NCI-H1105 treated with DMSO at 0.1 percent for 48 hours (cell line): ENCODE data around the gene OSBPL1A.

Experiments used
- DNase-seq: peaks from one replicate; lab custom pipeline; 2025; lab: John Stamatoyannopoulos, UW

Gene OSBPL1A

DNA sequence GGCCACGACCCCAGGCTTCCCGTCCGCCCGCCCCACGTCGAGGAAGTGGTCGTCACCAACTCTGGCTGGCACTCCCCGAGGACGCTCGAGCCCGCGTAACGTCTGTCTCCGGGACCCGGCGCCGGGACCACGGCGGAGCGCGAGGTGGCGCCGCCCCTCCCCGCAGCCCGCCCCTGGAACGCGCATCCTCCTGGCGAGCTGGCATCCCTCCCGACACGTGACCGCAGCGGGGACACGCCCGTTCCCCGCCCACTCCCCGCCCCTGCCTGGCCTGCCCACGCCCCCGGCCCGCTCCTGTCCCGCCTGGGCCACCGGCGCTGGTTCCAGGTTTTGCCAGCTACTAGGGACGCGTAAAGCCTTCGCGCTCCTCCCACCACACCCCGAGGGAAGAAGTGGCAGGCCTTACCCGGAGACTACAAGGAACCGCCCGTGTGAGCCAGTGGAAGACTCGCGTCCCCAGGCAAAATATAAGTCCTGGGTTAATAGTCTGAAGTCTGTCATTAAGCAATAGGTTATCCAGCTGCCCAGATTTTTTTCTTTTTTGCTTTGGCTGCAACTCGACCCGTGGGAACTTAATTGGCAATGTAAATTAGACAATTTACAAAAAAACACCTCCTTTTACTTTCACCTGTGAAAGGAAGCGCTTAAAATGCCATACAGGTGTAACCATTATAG, at the start of gene OSBPL1A:
TSS of gene OSBPL1A (minus strand) at position 131 of the 675 bp plus-strand sequence. CDS start 20,291 bp downstream, outside the sequence.
- peak; percentile 93 for DNase-seq

GRCh38 chr18:24446953-24447538, 49.4 kb upstream of the OSBPL1A start:
- no peak for DNase-seq

DNA sequence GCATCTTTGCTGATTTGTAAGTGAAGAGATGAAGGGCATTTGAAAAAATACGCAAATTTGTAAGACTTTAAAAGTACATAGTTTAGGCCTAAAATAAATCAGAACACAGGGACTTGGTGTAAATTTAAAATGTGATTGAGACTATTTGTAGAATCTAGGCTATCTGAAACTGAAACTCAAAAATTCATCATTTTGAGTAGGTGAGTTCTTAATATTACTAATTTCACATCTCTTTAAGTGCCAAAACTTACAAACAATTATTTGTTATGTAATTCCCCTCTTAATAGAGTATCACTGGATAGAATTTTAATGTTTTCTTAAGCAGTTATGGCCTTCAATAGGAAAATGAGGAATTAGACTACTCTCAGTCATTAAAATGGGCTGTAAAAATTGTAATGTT, 48.8 kb upstream of the OSBPL1A start:
- DNase-seq = no peak

DNA sequence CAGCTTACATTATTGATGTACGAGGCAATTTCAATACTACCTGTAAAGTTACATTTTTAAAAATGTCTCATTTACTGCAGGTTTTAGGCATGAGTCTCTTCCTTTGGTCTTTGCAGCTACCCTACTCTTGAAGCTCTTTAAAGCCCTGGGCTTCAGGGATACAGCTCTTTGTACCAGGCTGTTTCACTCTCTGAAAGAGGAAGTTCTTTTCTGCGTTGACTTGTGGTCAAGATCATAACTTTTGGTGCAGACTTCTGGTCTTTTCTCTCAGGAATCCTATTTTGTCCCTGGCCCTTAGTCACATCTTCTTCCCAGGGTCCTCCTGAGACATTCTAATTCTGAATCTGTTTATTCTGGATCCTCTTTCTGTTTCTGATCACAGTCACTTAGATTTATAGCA, 46.2 kb upstream of the OSBPL1A start:
- DNase-seq = no peak

- no peak for DNase-seq
These were observed 39.3 kb upstream of the OSBPL1A start for GRCh38 chr18:24436939-24437338.

- DNase-seq = no peak
These were observed 35.0 kb upstream of the OSBPL1A start for GRCh38 chr18:24432618-24433017.

GRCh38 chr18:24429188-24429587, 31.6 kb upstream of the OSBPL1A start:
- no peak for DNase-seq

GRCh38 chr18:24428709-24429108, 31.1 kb upstream of the OSBPL1A start:
- no peak for DNase-seq

GRCh38 chr18:24427484-24427883, 29.9 kb upstream of the OSBPL1A start:
- peak; percentile 22 for DNase-seq

DNA sequence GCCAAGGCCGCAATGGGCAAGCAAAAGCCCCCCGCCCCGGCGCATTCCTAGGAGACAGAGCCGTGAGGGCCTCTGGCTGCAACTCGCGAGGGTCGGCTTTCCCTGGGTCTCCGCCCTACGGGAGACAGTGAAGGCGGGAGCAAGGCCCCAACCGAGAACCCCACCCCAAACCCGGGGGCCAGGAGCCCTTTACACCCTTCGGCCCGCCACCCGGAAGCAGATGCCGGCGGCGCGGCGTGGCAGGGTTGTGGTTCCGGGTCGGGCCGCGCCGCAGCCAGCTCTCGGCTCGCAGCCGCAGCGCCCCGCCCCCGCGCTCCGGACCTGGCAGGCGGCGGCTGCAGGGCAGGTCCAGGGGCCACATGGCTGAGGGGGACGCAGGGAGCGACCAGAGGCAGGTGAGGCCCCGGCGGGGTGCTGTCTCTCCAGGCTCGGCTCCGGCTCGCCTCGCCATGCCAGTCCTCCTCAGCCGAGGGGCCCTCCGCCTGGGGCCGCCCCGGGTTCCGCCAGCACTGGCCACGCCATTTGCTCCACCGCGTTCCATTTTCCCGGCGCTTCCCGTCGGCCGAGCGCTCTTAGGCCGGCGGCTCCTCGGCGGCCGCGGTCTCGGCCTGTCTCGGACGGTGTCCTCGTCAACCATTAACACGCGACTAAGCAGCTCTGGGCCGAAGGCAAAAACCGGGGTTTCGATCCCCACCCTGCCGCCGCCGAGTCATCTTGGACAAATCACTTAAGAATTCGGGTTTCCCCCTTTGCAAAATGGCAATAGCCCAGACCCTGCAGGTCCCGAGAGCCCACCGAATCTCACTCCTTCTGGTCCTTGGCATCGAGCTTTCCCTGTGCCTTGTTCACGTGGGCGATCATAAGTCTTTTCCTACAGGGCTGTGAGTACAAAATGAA, 29.0 kb upstream of the OSBPL1A start, which contains the start of gene IMPACT:
TSS of gene IMPACT (plus strand) at position 273 of the 897 bp plus-strand sequence. CDS start at position 360, 87 bp downstream.
- peak; percentile 86 for DNase-seq

- no peak for DNase-seq
These were observed 28.4 kb upstream of the OSBPL1A start for GRCh38 chr18:24426073-24426397.

DNA sequence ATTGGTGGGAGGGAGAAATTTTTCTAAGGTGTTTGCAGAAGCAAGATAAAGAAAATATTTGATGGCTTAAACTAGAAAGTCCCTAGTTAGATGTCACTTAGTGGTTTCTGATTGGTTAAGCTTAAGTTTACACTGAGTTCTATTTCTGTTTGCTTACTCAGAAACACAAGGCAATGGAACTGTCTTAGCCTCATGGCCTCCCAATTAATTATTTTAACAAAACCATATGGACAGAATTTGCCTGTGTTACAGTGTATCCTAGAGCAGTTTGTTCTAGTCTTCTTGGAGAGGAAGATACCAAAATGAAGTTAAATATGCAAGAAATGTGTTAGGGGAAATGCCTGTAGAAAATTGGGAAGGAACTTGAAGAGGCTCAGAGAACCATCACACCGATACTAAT, 24.2 kb upstream of the OSBPL1A start:
- DNase-seq = no peak

DNA sequence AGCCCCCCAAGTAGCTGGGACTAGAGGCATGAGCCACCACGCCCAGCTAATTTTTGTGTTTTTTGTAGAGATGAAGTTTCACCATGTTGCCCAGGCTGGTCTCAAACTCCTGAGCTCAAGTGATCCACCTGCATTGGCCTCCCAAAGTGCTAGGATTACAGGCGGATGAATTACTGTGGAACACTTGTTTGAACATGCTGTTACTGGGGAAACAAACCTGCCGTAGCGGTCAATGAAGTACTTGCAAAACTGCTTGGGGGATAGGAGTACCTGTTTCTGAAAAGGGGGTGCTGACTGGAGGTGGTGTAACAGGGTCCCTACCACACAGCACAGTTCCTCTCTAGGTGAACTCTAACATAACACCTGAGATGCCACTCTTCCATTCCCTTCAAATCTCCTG, 22.9 kb upstream of the OSBPL1A start:
- no peak for DNase-seq

DNA sequence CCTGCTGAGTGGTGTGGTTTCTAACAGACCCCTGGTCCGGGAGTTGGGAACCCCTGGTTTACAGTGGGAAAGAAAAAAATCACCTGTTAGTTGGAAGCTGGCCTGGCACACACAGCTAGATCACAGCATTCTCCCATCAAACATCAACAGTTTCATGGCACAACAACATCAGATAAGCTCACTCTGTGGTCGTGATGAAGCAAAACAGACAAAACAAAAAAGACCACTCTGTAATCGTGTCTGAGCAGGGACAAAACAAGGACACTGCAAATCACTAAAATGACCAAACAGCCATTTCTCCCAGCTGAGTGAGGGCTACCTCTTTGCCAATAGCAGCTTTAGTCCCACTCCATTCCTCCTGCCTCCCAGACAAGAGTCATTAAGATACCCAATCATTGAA, 19.9 kb upstream of the OSBPL1A start:
- no peak for DNase-seq

DNA sequence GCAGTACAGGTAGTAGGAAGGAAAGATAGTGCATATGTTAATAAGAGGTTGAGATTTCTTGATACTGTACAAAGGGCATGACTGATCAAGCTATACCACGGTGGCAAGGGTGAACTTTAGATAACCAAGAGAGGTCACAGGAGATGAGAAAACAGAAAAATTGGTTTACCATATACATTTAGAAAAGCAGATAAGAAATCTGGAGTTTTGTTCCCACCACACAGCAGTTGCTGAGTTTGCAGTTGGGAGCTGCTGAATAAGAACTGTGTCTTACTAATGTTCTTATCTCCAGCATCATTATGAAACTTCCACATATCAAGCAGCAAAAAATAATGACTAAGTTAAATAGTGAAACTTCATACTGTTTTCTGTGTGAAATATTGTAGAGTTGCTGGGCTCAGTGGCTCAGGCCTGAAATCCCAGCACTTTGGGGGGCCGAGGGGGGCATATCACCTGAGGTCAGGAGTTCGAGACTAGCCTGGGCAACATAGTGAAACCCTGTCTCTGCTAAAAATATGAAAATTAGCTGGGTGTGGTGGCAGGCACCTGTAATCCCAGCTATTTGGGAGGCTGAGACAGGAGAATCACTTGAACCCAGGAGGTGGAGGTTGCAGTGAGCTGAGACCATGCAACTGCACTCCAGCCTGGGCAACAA, 16.9 kb upstream of the OSBPL1A start:
- DNase-seq = no peak

- DNase-seq = no peak
These were observed 15.5 kb upstream of the OSBPL1A start for GRCh38 chr18:24413148-24413547.

GRCh38 chr18:24408496-24408895, 10.9 kb upstream of the OSBPL1A start:
- DNase-seq = no peak

DNA sequence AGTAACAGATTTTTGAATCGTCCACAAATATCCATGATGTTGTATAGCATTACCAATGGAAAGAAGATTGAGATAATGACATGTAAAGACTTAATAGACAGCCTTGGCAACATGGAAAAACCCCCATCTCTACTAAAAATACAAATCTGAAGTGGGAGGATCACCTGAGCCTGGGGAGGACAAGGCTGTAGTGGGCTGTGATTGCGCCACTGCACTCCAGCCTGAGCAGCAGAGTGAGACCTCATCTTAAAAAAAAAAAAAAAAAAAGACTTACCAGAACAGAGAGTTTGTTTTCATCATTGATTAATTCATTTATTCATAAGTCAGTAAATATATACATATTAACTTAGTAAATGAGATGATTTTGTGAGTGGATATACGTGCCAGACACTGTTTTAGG, 7.0 kb upstream of the OSBPL1A start:
- DNase-seq = no peak

DNA sequence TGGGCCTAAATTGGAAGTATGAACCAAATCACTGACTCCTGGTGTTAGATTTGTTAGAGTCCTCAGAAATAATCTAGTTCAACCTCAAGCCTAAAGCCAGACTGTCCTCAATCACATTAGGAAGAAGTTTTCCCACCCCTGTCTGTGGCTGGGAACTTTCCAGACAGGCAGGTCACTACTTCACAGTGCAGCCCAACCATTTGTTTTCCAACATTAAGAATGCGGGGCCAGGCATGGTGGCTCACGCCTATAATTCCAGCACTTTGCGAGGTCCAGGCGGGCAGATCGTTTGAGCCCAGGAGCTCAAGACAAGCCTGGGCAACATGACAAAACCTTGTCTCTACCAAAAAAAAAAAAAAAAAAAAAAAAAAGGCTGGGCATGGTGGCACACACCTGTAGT, 5.5 kb upstream of the OSBPL1A start:
- no peak for DNase-seq

DNA sequence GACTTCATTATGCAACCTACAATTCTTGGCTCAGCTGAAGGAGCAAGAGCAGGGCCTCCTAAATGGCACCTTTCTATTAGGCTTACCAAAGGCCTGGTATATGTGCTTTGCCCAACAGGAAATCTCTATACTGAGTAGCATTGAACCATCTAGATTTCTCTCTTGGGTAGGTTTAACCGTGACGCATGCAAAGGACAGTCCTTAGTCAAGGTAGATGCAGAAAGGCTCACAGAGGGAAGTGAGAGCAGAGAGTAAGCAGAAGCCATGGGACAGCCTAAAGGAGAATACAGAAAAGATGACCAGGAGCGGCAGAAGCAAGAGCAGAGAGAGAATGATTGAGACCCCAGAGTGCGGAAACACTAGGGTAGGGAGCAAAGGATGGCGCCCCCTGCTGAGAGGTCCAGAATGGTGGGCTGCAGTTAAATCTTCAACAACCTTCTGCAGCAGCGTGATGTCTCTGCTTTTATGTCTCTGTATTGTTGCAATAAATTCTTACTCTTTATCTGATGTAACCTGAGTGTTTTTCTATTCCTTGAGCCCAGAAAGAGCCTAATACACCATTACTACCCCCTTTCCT, 4.7 kb upstream of the OSBPL1A start:
- no peak for DNase-seq

DNA sequence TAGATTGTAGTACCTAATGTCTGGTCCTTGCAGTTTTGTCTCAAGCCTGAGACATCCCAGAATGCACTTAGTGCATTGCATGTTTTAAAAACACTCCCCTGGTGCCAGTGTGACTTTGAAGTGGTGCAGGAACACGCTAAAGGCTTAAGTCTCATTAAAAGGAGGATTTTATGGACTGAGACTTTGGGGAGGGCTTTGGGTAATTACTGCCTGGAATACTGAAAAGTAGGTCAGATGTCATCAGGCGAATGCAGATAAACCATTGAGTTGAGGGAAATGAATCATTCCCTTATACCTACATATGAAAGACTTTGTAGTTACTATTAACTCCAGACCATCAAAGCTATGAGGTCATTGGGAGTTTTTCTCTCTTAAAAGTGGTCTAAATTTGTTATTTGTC, 3.0 kb upstream of the OSBPL1A start:
- no peak for DNase-seq

GRCh38 chr18:24398540-24398939, 916 bp upstream of the OSBPL1A start:
- DNase-seq = no peak
